DND-41 (cell line): ENCODE data around the gene TRANK1.

Experiments used
- ATAC-seq: fragments of 200-7000 bp; cut with Tn5 transposase; 3 replicates; pipeline ENCODE4 v1.9.1; 2021; ENCODE audit warnings: low read depth; ENCODE audit not compliant: insufficient read depth
- DNase-seq: peaks from one replicate; pipeline ENCODE4 v3.0.0-alpha.2; 2020
- H2AFZ ChIP-seq: 2 replicates; pipeline ENCODE4 v1.6.0; 2012; ENCODE audit warnings: low read depth, low read length
- H3K27ac ChIP-seq: 2 replicates; pipeline ENCODE4 v1.5.1; 2012; ENCODE audit warnings: low read length, inconsistent platforms
- H3K27me3 ChIP-seq: fragments of 200-600 bp; sonication (generic); 2 replicates; pipeline ENCODE4 v1.6.0; 2012; ENCODE audit warnings: low read length, mild to moderate bottlenecking, inconsistent platforms; ENCODE audit not compliant: insufficient read depth, poor library complexity
- H3K36me3 ChIP-seq: 2 replicates; pipeline ENCODE4 v1.5.1; 2012; ENCODE audit warnings: low read length, inconsistent platforms; ENCODE audit not compliant: insufficient read depth
- H3K4me1 ChIP-seq: 2 replicates; pipeline ENCODE4 v1.5.1; 2012; ENCODE audit warnings: mild to moderate bottlenecking, low read length; ENCODE audit not compliant: insufficient read depth
- H3K4me2 ChIP-seq: 2 replicates; pipeline ENCODE4 v1.6.0; 2012; ENCODE audit warnings: mild to moderate bottlenecking, moderate library complexity, low read length, inconsistent platforms; ENCODE audit not compliant: insufficient read depth
- H3K4me3 ChIP-seq, 2 experiments: fragments of 200-600 bp in 1 of 2; shearing (Covaris generic) in 1 of 2; 2 replicates each; pipeline ENCODE4 v1.5.1; 2012 to 2016; ENCODE audit warnings: inconsistent platforms in 2 of 2, low read length in 2 of 2, mild to moderate bottlenecking in 2 of 2, low read depth in 1 of 2, moderate library complexity in 1 of 2
- H3K79me2 ChIP-seq: 2 replicates; pipeline ENCODE4 v1.6.0; 2012; ENCODE audit warnings: low read length, inconsistent platforms; ENCODE audit not compliant: insufficient read depth
- H3K9ac ChIP-seq: 2 replicates; pipeline ENCODE4 v1.6.0; 2012; ENCODE audit warnings: low read depth, mild to moderate bottlenecking, inconsistent platforms, low read length, moderate library complexity
- H3K9me3 ChIP-seq: 2 replicates; pipeline ENCODE4 v1.5.1; 2012; ENCODE audit warnings: low read length, moderate library complexity, mild to moderate bottlenecking, inconsistent platforms; ENCODE audit not compliant: insufficient read depth, severe bottlenecking
- H4K20me1 ChIP-seq: 2 replicates; pipeline ENCODE4 v1.6.0; 2012; ENCODE audit warnings: low read length; ENCODE audit not compliant: insufficient read depth
- EZH2 ChIP-seq: IDR thresholded peaks from 3 replicates; pipeline ENCODE4 v1.6.1; 2012; ENCODE audit warnings: borderline replicate concordance, low read depth, mild to moderate bottlenecking, moderate library complexity, low read length, inconsistent platforms; ENCODE audit not compliant: severe bottlenecking
- TF ChIP-seq, protein P1 (sequence below): IDR thresholded peaks from 2 replicates; pipeline ENCODE4 v1.5.1; 2012; ENCODE audit warnings: borderline replicate concordance, low read length, moderate library complexity, mild to moderate bottlenecking; ENCODE audit not compliant: poor library complexity, severe bottlenecking; ENCODE audit errors: extremely low read depth

Gene TRANK1

DNA sequence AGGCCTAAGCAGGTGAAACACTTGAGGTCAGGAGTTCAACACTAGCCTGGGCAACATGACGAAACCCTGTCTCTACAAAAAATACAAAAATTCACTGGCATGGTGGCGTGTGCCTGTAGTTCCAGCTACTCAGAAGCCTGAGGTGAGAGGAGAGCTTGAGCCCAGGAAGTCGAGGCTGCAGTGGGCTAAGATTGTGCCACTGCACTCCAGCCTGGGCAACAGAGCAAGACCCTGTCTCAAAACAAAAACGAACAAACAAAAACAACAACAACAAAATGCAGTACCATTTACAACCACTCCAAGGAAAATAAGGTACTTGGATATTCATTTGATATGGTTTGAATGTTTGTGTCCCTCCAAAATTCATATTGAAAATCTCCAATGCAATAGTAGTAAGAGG lies 15.6 kb upstream of the TRANK1 start:
- ATAC-seq (no peak), DNase-seq (no peak)
- no peak overlapping the region for H3K4me2 ChIP-seq
- H2AFZ ChIP-seq: no peak overlapping the region
- H3K27me3 ChIP-seq: no peaks in the 10 kb centered on the region
- H3K27ac ChIP-seq: no peak overlapping the region
- peaks cover 15% of the 10 kb centered on the region; the same call in 1 of the 2 replicates for H3K4me1 ChIP-seq
- no peaks in the 10 kb centered on the region for H3K36me3 ChIP-seq
- no peak overlapping the region for H3K4me3 ChIP-seq
- no peaks in the 10 kb centered on the region for H4K20me1 ChIP-seq
- no peak overlapping the region for H3K9ac ChIP-seq
- no peak for TF ChIP-seq EZH2
- TF ChIP-seq, protein P1, sequence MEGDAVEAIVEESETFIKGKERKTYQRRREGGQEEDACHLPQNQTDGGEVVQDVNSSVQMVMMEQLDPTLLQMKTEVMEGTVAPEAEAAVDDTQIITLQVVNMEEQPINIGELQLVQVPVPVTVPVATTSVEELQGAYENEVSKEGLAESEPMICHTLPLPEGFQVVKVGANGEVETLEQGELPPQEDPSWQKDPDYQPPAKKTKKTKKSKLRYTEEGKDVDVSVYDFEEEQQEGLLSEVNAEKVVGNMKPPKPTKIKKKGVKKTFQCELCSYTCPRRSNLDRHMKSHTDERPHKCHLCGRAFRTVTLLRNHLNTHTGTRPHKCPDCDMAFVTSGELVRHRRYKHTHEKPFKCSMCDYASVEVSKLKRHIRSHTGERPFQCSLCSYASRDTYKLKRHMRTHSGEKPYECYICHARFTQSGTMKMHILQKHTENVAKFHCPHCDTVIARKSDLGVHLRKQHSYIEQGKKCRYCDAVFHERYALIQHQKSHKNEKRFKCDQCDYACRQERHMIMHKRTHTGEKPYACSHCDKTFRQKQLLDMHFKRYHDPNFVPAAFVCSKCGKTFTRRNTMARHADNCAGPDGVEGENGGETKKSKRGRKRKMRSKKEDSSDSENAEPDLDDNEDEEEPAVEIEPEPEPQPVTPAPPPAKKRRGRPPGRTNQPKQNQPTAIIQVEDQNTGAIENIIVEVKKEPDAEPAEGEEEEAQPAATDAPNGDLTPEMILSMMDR: no peak
- H3K9me3 ChIP-seq: no peaks in the 10 kb centered on the region
- H3K79me2 ChIP-seq: no peaks in the 10 kb centered on the region

DNA sequence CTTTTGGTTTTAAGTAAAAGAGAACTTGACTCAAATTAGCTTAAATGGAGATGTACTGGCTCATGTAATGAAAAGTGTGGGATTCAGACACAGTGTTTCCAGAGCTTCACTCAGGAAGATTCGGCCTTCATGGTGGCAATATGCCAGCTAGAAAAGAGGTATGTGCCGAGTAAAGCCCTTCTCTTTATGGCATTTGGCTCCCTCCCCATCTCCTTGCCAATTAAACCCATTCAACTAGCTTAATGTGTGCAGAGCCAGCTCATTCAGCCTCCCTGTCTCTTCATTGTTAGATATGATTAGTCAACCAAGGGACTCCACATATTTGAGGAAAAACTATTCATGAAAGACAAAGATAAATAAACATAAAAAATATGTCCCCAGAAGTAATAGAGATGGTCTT lies 15.0 kb upstream of the TRANK1 start:
- DNase-seq: no peak
- TF ChIP-seq, protein P1: no peak
- Histone ChIP-seq H3K9me3 (no peaks in the 10 kb centered on the region), H4K20me1 (no peaks in the 10 kb centered on the region), H3K27me3 (no peaks in the 10 kb centered on the region), H2AFZ (no peak overlapping the region), H3K4me2 (no peak overlapping the region), H3K79me2 (no peaks in the 10 kb centered on the region), H3K4me1 (peaks cover 15% of the 10 kb centered on the region; the same call in 1 of the 2 replicates), H3K9ac (no peak overlapping the region), H3K27ac (no peak overlapping the region), H3K36me3 (no peaks in the 10 kb centered on the region), H3K4me3 (no peak overlapping the region)
- no peak for ATAC-seq

DNA sequence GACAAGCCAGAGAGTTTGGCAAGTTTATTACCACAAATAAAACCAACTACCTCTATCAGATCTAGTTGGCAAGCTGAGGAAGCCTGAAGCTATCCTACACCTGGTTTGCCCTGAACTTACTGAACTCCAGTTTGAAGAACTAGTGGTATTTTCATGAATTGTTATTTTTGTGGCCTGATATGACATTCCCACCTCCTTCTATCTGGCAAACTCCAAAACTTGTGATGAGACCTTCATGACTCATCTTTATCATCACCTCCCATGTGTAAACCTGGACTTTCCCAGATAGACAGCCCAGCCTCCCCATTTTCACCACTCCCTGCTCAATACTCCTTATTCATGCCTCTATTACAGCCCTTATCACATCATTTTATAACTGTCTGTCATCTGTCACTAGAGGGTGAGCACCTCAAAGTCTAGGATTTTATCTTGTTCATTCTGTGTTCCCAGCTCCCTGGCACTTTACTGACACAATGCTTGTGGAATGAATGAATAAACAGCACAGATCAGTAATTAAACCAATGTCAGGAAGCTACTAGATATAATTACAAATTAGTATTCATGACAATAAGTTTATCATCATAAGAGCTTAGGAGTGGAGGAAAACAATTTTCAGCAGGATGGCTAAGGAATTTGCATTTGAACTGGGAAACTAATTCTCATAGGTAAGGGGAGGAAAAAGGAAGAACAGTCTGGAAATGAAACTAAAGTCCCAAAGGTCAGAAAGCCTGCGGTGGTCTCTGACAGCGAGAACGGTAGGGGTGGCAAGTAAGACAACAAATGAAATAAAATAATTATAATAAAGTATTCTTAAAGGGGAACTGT lies 13.2 kb upstream of the TRANK1 start:
- H3K4me2 ChIP-seq: peak overlapping the region; percentile 24; the same call in 1 of the 2 replicates
- H3K36me3 ChIP-seq: no peaks in the 10 kb centered on the region
- H3K4me1 ChIP-seq: peaks cover 15% of the 10 kb centered on the region; the same call in 1 of the 2 replicates
- ATAC-seq (no peak), DNase-seq (no peak)
- H2AFZ ChIP-seq: peak overlapping the region; percentile 29
- peak overlapping the region; percentile 4; the same call in 1 of the 2 replicates for H3K9ac ChIP-seq
- no peaks in the 10 kb centered on the region for H4K20me1 ChIP-seq
- H3K27me3 ChIP-seq: no peaks in the 10 kb centered on the region
- H3K4me3 ChIP-seq: no peak overlapping the region
- H3K79me2 ChIP-seq: no peaks in the 10 kb centered on the region
- no peak overlapping the region for H3K27ac ChIP-seq
- TF ChIP-seq, protein P1: no peak
- no peak for TF ChIP-seq EZH2
- no peaks in the 10 kb centered on the region for H3K9me3 ChIP-seq
